Naive B cell (primary cell): ENCODE data around the gene KRTAP1-3. TPM values are rescaled to one million over a fixed set of nuclear protein-coding genes. Genes with fewer than 3 reads are reported as not detected.
"Not testable (repeated sequence)": the region's sequence is repeated elsewhere in the genome, so short reads cannot be mapped to it uniquely, and the experiment has no call there.

ENCODE experiments used
- ATAC-seq, 2 donors: fragments of 150-1000 bp; cut with Tn5 transposase; 2 replicates each; pipeline ENCODE4 v1.10.0; 2021; ENCODE audit warnings: low read depth in 2 of 2, mild to moderate bottlenecking in 2 of 2, moderate library complexity in 2 of 2
- DNase-seq: peaks from one replicate; pipeline ENCODE4 v3.0.0; 2022
- H3K27ac Mint-ChIP-seq, 6 donors: one replicate each; pipeline ENCODE4 v1.8.0; 2020 to 2022; ENCODE audit warnings: mild to moderate bottlenecking in 6 of 6, mixed read lengths in 6 of 6, moderate library complexity in 5 of 6, inconsistent platforms in 2 of 6
- H3K27me3 Mint-ChIP-seq, 3 donors: one replicate each; pipeline ENCODE4 v1.8.0; 2021 to 2022; ENCODE audit warnings: mixed read lengths in 3 of 3, mild to moderate bottlenecking in 1 of 3
- H3K36me3 Mint-ChIP-seq, 2 donors: one replicate each; pipeline ENCODE4 v1.8.0; 2020 to 2022; ENCODE audit warnings: mixed read lengths in 2 of 2, inconsistent platforms in 1 of 2, mild to moderate bottlenecking in 1 of 2
- H3K4me1 Mint-ChIP-seq, 3 donors: one replicate each; pipeline ENCODE4 v1.8.0; 2020 to 2022; ENCODE audit warnings: mixed read lengths in 3 of 3, inconsistent platforms in 1 of 3, mild to moderate bottlenecking in 1 of 3, moderate library complexity in 1 of 3
- H3K4me3 Mint-ChIP-seq, 8 donors: one replicate each; pipeline ENCODE4 v1.8.0; 2020 to 2022; ENCODE audit warnings: mild to moderate bottlenecking in 8 of 8, mixed read lengths in 8 of 8, moderate library complexity in 8 of 8, inconsistent platforms in 2 of 8
- H3K9me3 Mint-ChIP-seq, 7 donors: one replicate each; pipeline ENCODE4 v1.8.0; 2020 to 2022; ENCODE audit warnings: mixed read lengths in 7 of 7, mild to moderate bottlenecking in 5 of 7, inconsistent platforms in 2 of 7, moderate library complexity in 1 of 7
- polyA plus RNA-seq, 6 donors: library from polyadenylated mRNA; unstranded; fragments of 300-500 nt; fragmentation: Illumina TruSeq; gene quantifications; one replicate each; pipeline ENCODE4 v1.2.3, GENCODE V29; 2021; ENCODE audit warnings: low read depth in 6 of 6

Gene KRTAP1-3
- polyA plus RNA-seq, 6 donors from 2014 or later: not detected

DNA sequence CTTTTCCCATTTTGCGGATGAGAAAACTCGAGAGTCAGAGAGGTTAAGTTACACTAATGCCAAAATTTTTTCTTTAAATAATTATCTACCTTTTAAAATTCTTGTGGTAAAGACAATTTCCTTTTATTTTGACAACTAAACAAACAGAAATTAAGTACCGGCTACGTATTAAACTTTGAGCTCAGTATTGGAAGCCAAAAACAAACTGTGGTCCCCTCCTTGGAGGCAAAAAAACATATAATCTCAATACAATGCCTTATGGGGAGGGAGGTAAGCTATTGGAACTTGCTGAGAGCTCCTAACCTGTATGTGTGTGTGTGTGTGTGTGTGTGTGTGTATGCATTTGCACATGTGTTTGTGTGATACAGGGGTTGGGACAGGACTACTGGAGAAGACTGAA, 28.8 kb upstream of the KRTAP1-3 start:
- H3K27me3 Mint-ChIP-seq: peaks cover 29 to 39% (median 35%) of the 10 kb centered on the region in 3 donors
- H3K27ac Mint-ChIP-seq: no peak overlapping the region
- peaks cover 0 to 5% (median 0%) of the 10 kb centered on the region in 3 donors for H3K4me1 Mint-ChIP-seq
- ATAC-seq (no peak), DNase-seq (no peak)
- peaks cover 0 to 3% (median 0%) of the 10 kb centered on the region in 7 donors for H3K9me3 Mint-ChIP-seq
- H3K4me3 Mint-ChIP-seq: no peak overlapping the region
- H3K36me3 Mint-ChIP-seq: peaks cover 0 to 6% of the 10 kb centered on the region in 2 donors

DNA sequence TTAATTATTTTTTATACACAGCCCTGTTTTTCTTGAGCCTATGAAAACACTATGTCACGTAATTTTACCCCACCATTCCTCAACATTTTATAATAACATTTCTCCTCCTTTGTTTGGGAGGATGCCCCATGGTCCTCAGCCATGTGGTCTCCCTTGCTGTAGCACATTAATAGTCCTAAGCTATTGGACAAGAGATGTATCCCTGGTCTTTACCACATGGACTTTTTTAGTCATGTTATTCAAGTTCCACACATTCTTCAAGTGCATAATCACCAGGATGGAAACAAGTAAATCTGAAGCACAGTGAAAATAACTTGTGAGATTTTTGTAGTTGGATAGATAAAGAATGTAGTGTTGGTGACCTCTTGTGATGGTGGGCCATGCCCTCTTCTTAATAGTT, 27.3 kb upstream of the KRTAP1-3 start:
- ATAC-seq: no peak
- Mint-ChIP-seq H3K27ac (no peak overlapping the region), H3K36me3 (peaks cover 0 to 14% of the 10 kb centered on the region in 2 donors), H3K27me3 (peaks cover 39 to 47% (median 46%) of the 10 kb centered on the region in 3 donors), H3K4me3 (no peak overlapping the region), H3K4me1 (peaks cover 0 to 5% (median 0%) of the 10 kb centered on the region in 3 donors), H3K9me3 (peaks cover 0 to 9% (median 4%) of the 10 kb centered on the region in 7 donors)
- no peak for DNase-seq

DNA sequence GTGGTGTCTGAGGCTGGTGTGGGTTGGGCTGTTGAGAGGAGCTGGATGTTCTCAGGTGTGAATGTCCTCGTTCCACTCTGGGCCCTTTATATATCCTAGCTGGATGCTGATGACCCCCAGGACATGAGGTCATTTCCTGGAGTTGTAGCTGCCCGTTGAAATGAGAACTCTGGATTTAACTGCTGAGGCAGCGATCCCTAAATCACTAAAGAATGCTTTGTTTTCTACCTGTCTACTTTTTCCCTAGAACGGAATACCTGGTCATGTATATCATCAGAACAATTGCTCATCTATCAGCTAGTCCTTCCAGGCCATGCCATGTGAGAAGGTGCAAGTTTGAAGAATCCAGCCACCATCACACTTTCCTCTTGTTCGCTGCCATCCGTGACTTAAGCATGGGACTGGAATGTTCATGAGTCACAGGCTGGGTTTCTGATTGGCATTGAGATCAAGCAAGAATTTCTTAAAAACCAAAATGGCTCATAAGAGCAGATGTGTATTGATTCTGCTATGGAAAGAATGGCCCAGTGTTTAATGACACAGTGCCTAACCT, 25.5 kb upstream of the KRTAP1-3 start, which contains the start of gene KRTAP2-3:
TSS of gene KRTAP2-3 (minus strand) at position 63 of the 553 bp plus-strand sequence. CDS start 64 bp downstream, outside the sequence.
- ATAC-seq: no peak

DNA sequence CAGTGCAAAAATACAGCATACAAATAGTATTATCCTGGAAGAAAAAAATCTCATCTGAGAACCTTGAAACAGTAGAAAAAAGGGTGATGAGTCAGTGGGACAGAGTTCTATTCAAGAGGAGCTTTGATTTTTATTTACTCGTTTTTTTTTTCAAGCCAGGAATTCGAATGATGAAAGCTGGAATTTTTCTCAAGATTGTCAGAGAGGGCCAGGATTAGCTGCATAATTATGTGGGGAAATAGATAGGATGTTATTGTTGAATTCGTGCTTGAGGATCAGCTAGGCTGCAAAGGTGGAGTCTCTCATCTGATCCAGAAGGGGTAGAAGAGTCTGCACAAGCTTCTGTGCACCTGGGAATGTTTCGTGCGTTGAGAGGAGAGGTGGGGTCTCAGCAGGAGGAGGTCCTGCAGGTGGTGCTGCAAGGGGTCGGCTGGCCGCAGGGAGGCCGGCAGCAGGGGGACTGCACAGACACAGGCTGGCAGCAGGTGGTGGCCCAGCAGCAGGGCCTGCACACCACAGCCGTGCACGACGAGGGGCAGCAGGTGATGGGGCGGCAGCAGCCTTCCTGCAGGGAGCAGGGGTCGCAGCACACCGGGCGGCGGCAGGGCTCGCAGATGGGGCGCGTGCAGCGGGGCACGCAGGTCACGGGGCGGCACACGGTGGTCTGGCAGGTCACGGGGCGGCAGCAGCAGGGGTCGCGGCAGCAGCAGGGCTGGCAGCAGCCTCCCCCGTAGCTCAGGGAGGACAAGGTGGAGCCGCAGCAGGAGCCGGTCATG, 24.8 kb upstream of the KRTAP1-3 start:
- not testable (repeated sequence) for H3K9me3 Mint-ChIP-seq, ATAC-seq, DNase-seq, H3K4me1 Mint-ChIP-seq, H3K27ac Mint-ChIP-seq
- peak overlapping the region in 1 of 8 donors; percentile 29 for H3K4me3 Mint-ChIP-seq
- H3K27me3 Mint-ChIP-seq: peaks cover 39 to 48% (median 46%) of the 10 kb centered on the region in 3 donors
- H3K36me3 Mint-ChIP-seq: peaks cover 0 to 14% of the 10 kb centered on the region in 2 donors

More for the DNA sequence above, 25.5 kb upstream of the KRTAP1-3 start, which contains the start of gene KRTAP2-3:
- Mint-ChIP-seq H3K27ac (peak within 1 kb of the TSS in 2 of 6 donors; percentile 3 to 29), H3K27me3 (peaks cover 39 to 47% (median 46%) of the 10 kb centered on the region in 3 donors), H3K4me3 (peak within 1 kb of the TSS in 1 of 8 donors; percentile 29), H3K36me3 (peaks cover 0 to 14% of the 10 kb centered on the region in 2 donors), H3K4me1 (peaks cover 0 to 5% (median 0%) of the 10 kb centered on the region in 3 donors), H3K9me3 (peaks cover 0 to 9% (median 4%) of the 10 kb centered on the region in 7 donors)
- no peak for DNase-seq

DNA sequence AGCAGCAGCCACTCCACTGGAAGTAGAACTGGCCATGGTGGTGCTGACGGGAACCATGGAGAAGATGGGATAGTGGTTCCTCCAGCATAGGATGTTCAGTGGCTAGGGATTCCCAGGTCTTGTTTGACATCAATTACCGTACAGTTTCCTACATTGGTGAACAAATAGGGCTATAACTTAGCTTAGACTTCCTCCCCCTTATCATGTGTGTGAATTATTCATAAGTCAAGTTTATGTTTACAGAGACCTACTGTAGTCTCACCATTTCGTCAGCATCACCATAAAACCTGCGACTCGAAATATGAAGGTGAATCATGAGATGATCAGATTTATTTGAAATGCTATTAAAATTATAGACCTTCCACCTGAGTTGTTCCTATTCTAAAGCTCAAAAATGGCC, 24.1 kb upstream of the KRTAP1-3 start:
- Mint-ChIP-seq H3K9me3 (peaks cover 0 to 9% (median 4%) of the 10 kb centered on the region in 7 donors), H3K27me3 (peaks cover 39 to 53% (median 40%) of the 10 kb centered on the region in 3 donors), H3K4me1 (peaks cover 0 to 5% (median 0%) of the 10 kb centered on the region in 3 donors), H3K4me3 (no peak overlapping the region), H3K36me3 (peaks cover 0 to 14% of the 10 kb centered on the region in 2 donors), H3K27ac (no peak overlapping the region)
- DNase-seq: no peak
- ATAC-seq: no peak

DNA sequence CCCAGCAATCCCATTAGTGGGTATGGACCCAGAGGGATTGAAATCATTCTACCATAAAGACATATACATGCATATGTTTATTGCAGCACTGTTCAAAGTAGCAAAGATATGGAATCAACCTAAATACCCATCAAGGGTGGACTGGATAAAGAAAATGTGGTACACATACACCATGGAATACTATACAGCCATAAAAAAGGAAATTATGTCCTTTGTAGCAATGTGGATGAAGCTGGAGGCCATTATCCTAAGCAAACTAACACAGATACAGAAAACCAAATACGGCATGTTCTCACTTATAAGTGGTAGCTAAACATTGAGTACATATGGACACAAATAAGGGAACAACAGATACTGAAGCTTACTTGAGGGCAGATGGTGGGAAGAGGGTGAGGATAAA, 22.9 kb upstream of the KRTAP1-3 start:
- no peak overlapping the region for H3K4me3 Mint-ChIP-seq
- ATAC-seq (no peak), DNase-seq (no peak)
- peaks cover 39 to 53% (median 41%) of the 10 kb centered on the region in 3 donors for H3K27me3 Mint-ChIP-seq
- H3K9me3 Mint-ChIP-seq: peaks cover 0 to 10% (median 4%) of the 10 kb centered on the region in 7 donors
- no peak overlapping the region for H3K27ac Mint-ChIP-seq
- peaks cover 0 to 14% of the 10 kb centered on the region in 2 donors for H3K36me3 Mint-ChIP-seq
- H3K4me1 Mint-ChIP-seq: peaks cover 0 to 5% (median 0%) of the 10 kb centered on the region in 3 donors

DNA sequence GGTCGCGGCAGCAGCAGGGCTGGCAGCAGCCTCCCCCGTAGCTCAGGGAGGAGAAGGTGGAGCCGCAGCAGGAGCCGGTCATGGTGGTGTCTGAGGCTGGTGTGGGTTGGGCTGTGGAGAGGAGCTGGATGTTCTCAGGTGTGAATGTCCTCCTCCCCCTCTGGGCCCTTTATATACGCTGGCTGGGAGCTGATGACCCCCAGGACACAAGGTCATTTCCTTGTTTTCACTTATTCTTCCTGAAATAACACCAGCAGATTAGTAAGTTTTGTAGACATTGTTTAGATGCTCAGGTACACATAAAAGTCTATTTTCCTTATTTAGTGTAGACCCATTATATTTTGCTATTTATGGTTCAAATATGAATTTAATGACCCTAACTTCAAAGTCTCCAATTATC, 20.5 kb upstream of the KRTAP1-3 start, which contains the start of gene KRTAP2-2:
TSS of gene KRTAP2-2 (minus strand) at position 101 of the 400 bp plus-strand sequence. CDS start at position 82, 19 bp downstream.
- ATAC-seq, H3K4me1 Mint-ChIP-seq, H3K4me3 Mint-ChIP-seq, DNase-seq, H3K9me3 Mint-ChIP-seq: not testable (repeated sequence)
- Mint-ChIP-seq H3K36me3 (peaks cover 0 to 14% of the 10 kb centered on the region in 2 donors), H3K27ac (peak within 1 kb of the TSS in 1 of 6 donors; percentile 13), H3K27me3 (peaks cover 26 to 40% (median 27%) of the 10 kb centered on the region in 3 donors)

DNA sequence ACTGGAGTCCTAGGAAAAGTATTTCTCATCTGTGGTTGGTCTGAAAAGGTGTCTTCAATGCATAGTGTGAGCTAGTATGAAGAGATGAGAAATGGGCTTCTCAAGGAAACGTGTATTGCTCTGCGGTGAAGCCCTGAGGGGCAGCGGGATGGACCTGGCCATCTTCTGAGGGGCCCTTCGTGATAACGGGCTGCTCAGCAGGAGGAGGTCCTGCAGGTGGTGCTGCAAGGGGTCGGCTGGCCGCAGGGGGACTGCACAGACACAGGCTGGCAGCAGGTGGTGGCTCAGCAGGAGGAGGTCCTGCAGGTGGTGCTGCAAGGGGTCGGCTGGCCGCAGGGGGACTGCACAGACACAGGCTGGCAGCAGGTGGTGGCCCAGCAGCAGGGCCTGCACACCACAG, 19.9 kb upstream of the KRTAP1-3 start:
- not testable (repeated sequence) for DNase-seq, H3K9me3 Mint-ChIP-seq, H3K4me3 Mint-ChIP-seq, H3K4me1 Mint-ChIP-seq, ATAC-seq
- Mint-ChIP-seq H3K36me3 (peaks cover 0 to 13% of the 10 kb centered on the region in 2 donors), H3K27me3 (peaks cover 23 to 35% (median 25%) of the 10 kb centered on the region in 3 donors), H3K27ac (peak overlapping the region in 1 of 6 donors; percentile 13)

DNA sequence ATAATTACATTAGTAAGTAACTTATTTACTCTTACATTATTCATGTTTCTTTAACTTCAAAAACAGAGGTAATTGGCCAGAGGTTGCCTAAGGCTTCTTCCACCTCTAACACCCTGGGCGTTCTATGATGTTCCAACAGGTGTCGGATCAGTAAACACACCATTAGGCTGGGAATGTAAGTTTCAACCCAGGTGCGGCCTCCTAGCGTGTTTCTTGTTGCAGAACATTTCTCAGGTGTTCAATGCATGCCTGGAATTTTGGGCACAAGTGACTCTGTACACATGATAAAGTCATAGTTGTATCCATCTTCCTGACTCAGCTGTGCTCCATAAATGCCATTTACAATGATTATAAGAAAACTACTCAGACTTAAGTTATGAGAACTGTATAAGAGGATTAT, 19.4 kb upstream of the KRTAP1-3 start:
- Mint-ChIP-seq H3K9me3 (peaks cover 0 to 10% (median 4%) of the 10 kb centered on the region in 7 donors), H3K4me3 (no peak overlapping the region), H3K27me3 (peaks cover 18 to 30% (median 21%) of the 10 kb centered on the region in 3 donors), H3K36me3 (peaks cover 0 to 8% of the 10 kb centered on the region in 2 donors), H3K4me1 (peaks cover 0 to 1% (median 0%) of the 10 kb centered on the region in 3 donors), H3K27ac (no peak overlapping the region)
- no peak for DNase-seq
- no peak for ATAC-seq

DNA sequence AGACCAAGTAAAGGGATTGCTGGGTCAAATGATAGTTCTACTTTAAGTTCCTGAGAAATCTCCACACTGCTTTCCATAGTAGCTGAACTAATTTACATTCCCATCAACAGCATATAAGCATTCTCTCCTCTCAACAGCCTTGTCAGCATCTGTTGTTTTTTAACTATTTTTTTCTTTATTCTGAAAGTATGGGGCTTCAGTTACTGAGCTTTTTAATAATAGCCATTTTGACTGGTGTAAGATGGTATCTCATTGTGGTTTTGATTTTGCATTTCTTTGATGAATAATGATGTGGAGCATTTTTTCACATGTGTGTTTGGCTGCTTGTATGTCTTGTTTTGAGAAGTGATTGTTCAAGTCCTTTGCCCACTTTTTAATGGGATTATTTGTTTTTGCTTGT, 17.9 kb upstream of the KRTAP1-3 start:
- DNase-seq (no peak), ATAC-seq (no peak)
- peaks cover 0 to 3% of the 10 kb centered on the region in 2 donors for H3K36me3 Mint-ChIP-seq
- H3K9me3 Mint-ChIP-seq: peaks cover 0 to 10% (median under 1%) of the 10 kb centered on the region in 7 donors
- peaks cover 12 to 29% (median 15%) of the 10 kb centered on the region in 3 donors for H3K27me3 Mint-ChIP-seq
- no peak overlapping the region for H3K27ac Mint-ChIP-seq
- H3K4me3 Mint-ChIP-seq: no peak overlapping the region
- H3K4me1 Mint-ChIP-seq: peaks cover 0 to 4% (median 0%) of the 10 kb centered on the region in 3 donors

DNA sequence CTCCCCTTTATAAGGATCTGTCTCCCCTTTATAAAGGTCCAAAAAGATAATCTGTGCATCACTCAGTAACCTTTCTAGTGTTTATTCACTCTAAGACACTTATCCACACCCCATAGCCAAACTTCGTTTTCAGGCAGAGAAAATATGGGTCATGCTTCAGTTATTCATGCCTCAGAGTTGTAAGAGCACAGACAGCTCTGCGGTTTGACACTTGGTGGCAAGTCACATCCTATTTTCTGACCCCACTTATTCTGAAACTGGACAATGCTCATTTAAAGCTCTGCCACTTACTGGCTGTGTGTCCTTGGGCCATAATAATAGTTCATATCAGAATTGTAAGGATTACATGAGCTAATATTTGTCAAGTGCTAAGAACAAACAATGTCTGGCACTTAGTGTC, 14.4 kb upstream of the KRTAP1-3 start:
- ATAC-seq (no peak), DNase-seq (no peak)
- no peak overlapping the region for H3K4me3 Mint-ChIP-seq
- no peak overlapping the region for H3K27ac Mint-ChIP-seq
- peaks cover 18 to 41% (median 25%) of the 10 kb centered on the region in 3 donors for H3K27me3 Mint-ChIP-seq
- peaks cover 0 to 6% (median 2%) of the 10 kb centered on the region in 7 donors for H3K9me3 Mint-ChIP-seq
- H3K4me1 Mint-ChIP-seq: peaks cover 0 to 8% (median 5%) of the 10 kb centered on the region in 3 donors
- H3K36me3 Mint-ChIP-seq: peaks cover 0 to 1% of the 10 kb centered on the region in 2 donors

DNA sequence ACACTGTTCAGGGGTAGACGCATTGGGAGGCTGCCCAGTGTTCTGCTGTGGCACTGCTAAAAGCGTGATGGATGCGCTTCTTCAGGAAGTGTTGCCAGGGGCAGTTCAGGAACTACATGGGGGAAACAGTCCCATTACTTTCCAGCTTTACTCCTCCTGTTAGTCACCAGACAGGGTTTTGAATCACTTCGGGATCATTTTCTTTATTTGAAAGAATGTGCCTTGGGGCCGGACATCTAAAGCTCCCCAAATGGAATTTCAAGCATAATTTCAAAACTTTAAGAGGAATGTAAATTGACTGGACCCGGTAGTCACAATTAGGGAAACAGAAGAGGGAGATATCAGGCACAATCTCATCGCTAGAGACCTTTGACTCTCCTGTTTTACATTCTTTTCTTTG, 13.8 kb upstream of the KRTAP1-3 start:
- H3K27ac Mint-ChIP-seq: no peak overlapping the region
- peaks cover 17 to 41% (median 23%) of the 10 kb centered on the region in 3 donors for H3K27me3 Mint-ChIP-seq
- DNase-seq (no peak), ATAC-seq (no peak)
- peaks cover 3 to 9% (median 5%) of the 10 kb centered on the region in 7 donors for H3K9me3 Mint-ChIP-seq
- peaks cover 0 to 8% of the 10 kb centered on the region in 2 donors for H3K36me3 Mint-ChIP-seq
- peaks cover 0 to 8% (median 5%) of the 10 kb centered on the region in 3 donors for H3K4me1 Mint-ChIP-seq
- H3K4me3 Mint-ChIP-seq: no peak overlapping the region
